NCI-H510A treated with DMSO at 0.1 percent for 48 hours (cell line): Measurements from ENCODE around the gene IMPA2.
"Not testable (repeated sequence)": the region's sequence is repeated elsewhere in the genome, so short reads cannot be mapped to it uniquely, and the experiment has no call there.

Experiments used
- DNase-seq: peaks from one replicate; lab custom pipeline; 2025; lab: John Stamatoyannopoulos, UW

The IMPA2 gene

GRCh38 chr18:12049978-12050811 lies 68.9 kb downstream of the IMPA2 start:
- DNase-seq: no peak

GRCh38 chr18:12052866-12053265 lies 71.6 kb downstream of the IMPA2 start:
- DNase-seq: no peak

- no peak for DNase-seq
Measured at GRCh38 chr18:12053289-12053688, 72.0 kb downstream of the IMPA2 start.

- DNase-seq: no peak
Measured at GRCh38 chr18:12056034-12056883, 75.0 kb downstream of the IMPA2 start.

GRCh38 chr18:12056884-12057402 lies 75.6 kb downstream of the IMPA2 start:
- no peak for DNase-seq

- DNase-seq: no peak
Measured at GRCh38 chr18:12057419-12058039, 76.2 kb downstream of the IMPA2 start.

- no peak for DNase-seq
Measured at GRCh38 chr18:12059334-12060181, 78.3 kb downstream of the IMPA2 start.

GRCh38 chr18:12060182-12060870 lies 79.0 kb downstream of the IMPA2 start:
- DNase-seq: no peak

- DNase-seq: no peak
Measured at GRCh38 chr18:12061685-12062084, 80.4 kb downstream of the IMPA2 start.

- DNase-seq: no peak
Measured at GRCh38 chr18:12062974-12063373, 81.7 kb downstream of the IMPA2 start.

GRCh38 chr18:12064086-12064763 lies 82.9 kb downstream of the IMPA2 start:
- no peak for DNase-seq

GRCh38 chr18:12065397-12065796 lies 84.1 kb downstream of the IMPA2 start:
- DNase-seq: no peak

GRCh38 chr18:12066910-12067511 lies 85.7 kb downstream of the IMPA2 start:
- no peak for DNase-seq

- no peak for DNase-seq
Measured at GRCh38 chr18:12067671-12068070, 86.4 kb downstream of the IMPA2 start.

- DNase-seq: not testable (repeated sequence)
Measured at GRCh38 chr18:12068316-12068949, 87.1 kb downstream of the IMPA2 start.

- DNase-seq: no peak
Measured at GRCh38 chr18:12068950-12069320, 87.6 kb downstream of the IMPA2 start.

GRCh38 chr18:12071066-12071465 lies 89.8 kb downstream of the IMPA2 start:
- DNase-seq: not testable (repeated sequence)

GRCh38 chr18:12072996-12073395 lies 91.7 kb downstream of the IMPA2 start:
- no peak for DNase-seq

- no peak for DNase-seq
Measured at GRCh38 chr18:12074736-12075135, 93.4 kb downstream of the IMPA2 start.
